ENCODE results near the gene OBSCN.

Gene OBSCN

DNA sequence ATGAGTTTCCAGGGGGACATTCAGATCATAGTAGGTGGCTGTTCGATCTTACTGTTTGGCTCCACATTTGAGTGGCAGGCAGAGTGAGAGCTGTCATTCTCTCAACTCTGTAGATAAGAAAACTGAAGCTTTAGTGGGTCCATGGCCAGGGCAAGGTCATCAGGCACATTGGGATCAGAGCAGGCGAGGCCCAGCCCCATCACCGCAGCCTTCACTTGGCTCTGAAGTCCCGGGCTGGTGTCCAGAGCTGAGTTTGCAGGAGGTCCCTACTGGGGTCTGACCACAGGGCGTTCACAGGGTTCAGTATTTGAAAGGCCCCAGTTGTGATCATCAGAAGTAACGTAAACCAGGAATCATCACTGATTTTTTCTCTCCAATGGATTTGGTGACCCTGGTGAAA, 76.7 kb downstream of the OBSCN start:
- in situ Hi-C loops (cut with MboI; ENCODE audit: low sequenced_read_pairs) = no loop called here

DNA sequence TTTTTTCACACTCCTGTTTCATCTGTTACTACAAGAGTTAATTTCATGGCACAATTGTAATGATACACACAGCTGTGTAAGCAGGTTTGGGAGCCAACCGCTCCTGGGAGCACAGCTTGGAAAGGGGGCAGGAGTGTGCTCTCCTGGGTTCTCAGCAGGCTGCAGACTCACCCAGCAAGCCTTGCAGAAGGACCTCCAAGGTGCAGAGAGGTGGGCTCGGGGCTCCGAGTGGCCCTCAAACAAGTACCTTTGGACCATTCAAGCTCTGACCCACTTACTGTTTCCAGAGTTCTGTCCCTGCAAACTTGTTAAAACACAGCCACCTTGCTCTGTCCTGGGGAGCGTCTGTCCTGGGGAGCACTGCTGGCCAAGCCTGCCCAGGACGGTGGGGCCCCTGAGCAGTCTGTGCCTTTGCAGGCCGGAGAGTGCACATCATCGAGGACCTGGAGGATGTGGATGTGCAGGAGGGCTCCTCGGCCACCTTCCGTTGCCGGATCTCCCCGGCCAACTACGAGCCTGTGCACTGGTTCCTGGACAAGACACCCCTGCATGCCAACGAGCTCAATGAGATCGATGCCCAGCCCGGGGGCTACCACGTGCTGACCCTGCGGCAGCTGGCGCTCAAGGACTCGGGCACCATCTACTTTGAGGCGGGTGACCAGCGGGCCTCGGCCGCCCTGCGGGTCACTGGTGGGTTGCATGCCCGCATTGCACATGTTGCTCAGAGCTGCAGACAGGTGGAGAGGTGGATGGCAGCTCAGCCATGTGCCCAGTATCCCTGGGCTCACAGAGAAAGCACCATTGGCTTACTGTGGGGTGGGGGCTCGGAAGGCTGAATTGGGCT, 78.0 kb downstream of the OBSCN start:
- in situ Hi-C loops (cut with MboI; ENCODE audit: low sequenced_read_pairs) = no loop called here

DNA sequence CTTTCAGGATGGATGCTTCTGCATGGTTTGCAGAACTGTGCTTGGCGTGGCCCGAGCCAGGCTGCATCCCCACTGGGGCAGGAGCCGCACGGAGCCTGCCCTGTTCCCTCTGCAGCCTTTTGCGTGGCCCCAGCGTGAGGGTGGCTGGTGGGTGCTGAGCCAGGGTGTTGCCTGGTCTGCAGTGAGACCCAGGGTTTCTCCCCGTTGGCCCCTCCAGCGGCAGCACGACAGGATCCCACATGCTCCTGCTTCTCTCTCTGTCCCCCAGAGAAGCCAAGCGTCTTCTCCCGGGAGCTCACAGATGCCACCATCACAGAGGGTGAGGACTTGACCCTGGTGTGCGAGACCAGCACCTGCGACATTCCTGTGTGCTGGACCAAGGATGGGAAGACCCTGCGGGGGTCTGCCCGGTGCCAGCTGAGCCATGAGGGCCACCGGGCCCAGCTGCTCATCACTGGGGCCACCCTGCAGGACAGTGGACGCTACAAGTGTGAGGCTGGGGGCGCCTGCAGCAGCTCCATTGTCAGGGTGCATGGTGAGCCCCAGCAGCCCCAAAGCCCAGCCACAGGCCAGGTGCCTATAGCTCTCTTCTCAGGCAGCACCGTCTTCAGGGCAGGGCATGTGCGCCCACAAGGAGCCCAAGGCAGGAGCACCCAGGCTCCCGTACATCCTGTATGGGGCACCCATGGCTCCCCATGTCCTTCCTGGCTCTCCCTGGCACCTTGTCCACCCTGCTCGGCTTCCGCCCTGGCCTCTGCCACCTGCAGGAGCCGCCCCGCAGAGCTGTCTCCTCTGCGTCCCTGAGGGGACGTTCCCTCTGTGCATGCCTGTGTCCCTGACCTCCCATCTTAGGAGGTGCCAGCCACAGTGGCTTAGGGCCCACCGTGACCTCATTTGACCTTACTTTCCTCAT, 78.9 kb downstream of the OBSCN start:
- in situ Hi-C loops (cut with MboI; ENCODE audit: low sequenced_read_pairs) = no loop called here

DNA sequence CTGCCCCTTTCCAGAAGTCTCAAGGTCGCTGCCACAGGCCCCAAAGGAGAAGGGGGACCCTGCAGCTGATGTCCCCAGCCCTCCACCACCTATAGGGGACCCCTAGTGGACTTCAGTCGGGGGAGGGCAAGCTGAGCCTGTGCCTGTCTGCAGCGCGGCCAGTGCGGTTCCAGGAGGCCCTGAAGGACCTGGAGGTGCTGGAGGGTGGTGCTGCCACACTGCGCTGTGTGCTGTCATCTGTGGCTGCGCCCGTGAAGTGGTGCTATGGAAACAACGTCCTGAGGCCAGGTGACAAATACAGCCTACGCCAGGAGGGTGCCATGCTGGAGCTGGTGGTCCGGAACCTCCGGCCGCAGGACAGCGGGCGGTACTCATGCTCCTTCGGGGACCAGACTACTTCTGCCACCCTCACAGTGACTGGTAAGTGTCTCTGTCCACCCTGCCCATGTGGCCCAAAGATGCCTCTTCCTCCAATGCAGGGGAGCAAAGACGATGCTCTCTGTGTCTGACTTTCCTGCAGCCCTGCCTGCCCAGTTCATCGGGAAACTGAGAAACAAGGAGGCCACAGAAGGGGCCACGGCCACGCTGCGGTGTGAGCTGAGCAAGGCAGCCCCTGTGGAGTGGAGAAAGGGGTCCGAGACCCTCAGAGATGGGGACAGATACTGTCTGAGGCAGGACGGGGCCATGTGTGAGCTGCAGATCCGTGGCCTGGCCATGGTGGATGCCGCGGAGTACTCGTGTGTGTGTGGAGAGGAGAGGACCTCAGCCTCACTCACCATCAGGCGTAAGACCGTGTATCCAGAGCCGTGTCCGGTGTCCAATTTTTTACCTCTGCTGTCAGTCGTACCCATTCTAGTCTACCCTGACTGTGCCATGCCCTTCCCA, 79.9 kb downstream of the OBSCN start:
- in situ Hi-C loops (cut with MboI; ENCODE audit: low sequenced_read_pairs) = no loop called here

DNA sequence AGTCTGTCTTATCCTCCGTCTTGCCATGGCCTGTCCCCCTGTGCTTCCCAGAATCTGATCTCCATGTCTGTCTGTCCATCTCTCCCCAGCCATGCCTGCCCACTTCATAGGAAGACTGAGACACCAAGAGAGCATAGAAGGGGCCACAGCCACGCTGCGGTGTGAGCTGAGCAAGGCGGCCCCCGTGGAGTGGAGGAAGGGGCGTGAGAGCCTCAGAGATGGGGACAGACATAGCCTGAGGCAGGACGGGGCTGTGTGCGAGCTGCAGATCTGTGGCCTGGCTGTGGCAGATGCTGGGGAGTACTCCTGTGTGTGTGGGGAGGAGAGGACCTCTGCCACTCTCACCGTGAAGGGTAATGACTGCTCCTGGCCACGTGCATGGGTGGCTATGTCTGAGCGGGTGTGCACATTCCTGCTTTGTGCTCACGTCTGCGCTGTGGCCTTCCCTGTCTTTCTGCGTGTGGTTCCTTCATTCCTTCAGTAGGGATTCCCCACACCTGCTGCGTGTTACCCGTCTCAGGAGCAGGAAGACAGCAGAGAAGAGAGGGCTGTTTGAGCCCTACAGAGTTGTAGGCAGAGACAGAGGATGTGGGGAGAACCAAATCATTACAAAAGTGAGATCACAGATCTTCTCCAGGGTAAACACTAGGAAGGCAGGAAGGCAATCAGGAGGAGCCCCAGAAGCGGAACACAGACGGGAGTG, 80.8 kb downstream of the OBSCN start:
- in situ Hi-C loops (cut with MboI; ENCODE audit: low sequenced_read_pairs) = no loop called here

DNA sequence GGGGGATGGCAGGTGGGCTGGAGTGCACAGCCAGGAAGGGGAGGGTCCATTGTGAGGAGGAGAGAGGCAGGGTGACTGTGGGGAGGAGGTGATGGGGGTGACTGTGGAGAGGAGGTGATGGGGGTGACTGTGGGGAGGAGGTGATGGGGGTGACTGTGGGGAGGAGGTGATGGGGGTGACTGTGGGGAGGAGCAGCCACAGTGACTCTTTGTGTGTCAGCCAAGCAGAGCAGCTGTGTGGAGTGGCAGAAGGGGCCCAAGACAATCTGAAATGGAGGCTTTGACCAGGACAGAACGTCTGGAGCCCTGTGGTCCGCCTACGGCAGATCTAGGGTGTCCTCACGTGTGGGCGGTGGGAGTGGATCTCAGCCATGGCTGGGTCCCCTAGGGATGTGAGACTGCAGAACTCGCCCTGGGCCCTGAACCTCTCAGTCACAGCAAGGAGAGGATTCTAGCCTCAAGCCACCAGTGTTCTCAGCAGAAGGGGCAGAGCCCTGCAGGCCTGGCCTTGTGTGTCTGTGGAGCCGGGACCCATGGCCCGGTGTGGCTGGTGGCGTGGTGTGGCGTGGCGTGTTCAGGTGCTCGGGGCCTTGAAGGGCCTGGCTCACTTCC, 81.5 kb downstream of the OBSCN start:
- in situ Hi-C loops (cut with MboI; ENCODE audit: low sequenced_read_pairs) = no loop called here

DNA sequence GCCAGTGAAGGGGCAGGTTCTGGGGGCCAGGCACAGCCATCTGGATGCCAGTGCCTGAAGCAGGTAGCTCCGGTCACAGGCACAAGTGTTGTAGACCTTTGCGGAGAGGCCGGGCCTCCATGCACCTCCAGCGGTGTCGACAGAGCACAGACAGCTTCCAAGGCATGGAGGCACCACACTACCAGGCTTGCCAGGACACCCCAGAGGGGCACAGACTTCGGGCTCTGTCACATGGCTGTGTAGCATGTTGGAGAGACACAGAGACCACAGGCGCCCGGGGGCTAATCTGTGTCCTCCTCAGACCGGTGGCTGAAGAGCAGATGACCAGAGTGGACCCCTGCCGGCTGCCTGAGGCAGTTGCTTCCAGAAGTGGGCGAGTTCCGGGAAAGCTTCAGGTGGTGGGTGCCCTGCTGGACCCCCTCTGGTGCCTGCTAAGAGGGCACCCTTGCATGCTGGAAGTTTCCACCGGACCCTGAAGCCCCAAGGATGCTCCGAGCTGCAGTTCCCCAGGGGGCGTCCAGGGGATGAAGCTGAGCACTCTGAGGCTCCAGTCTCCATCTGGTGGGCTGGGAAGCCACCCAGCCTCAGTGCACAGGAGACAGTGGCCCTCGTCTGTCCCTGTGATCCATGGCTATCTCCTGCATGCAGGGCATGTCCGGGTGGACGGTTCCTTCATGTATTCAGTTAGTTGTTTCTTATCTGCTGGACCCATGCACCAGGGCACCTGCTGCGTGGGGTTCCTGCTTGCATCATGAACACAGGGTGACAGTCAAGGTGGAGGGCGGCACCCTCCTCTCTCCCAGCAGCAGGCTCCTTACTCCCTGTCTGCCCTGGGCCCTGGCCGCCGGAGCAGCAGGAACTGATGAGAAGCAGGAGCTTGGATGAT, 82.4 kb downstream of the OBSCN start:
- in situ Hi-C loops (cut with MboI; ENCODE audit: low sequenced_read_pairs) = no loop called here

DNA sequence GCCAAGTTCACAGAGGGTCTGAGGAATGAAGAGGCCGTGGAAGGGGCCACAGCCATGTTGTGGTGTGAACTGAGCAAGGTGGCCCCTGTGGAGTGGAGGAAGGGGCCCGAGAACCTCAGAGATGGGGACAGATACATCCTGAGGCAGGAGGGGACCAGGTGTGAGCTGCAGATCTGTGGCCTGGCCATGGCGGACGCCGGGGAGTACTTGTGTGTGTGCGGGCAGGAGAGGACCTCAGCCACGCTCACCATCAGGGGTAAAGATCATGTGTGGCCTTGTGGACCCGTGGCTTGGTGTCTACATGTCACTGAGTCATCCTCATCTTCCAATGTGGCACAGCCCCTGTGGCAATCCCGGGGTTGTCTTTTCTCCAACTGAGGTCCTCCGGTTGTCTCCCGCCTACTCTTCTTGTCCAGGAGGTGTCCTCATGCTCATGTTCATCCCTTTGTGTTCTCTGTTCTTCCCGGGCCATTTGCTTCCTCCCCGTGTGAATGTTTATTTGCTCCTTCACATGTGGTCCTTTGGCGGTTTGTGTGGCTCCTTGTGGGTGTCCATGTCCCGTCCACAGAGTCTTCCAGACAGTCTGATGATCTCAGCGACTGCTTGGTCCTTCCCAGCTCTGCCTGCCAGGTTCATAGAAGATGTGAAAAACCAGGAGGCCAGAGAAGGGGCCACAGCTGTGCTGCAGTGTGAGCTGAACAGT, 84.2 kb downstream of the OBSCN start:
- in situ Hi-C loops (cut with MboI; ENCODE audit: low sequenced_read_pairs) = no loop called here

DNA sequence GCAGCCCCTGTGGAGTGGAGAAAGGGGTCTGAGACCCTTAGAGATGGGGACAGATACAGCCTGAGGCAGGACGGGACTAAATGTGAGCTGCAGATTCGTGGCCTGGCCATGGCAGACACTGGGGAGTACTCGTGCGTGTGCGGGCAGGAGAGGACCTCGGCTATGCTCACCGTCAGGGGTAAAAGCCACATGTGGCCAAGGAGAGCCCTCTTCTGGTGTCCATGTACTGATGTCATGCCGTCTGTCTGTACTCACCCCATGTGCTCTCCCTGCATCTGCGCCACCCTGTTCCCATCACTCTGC, 84.7 kb downstream of the OBSCN start:
- in situ Hi-C loops (cut with MboI; ENCODE audit: low sequenced_read_pairs) = no loop called here

DNA sequence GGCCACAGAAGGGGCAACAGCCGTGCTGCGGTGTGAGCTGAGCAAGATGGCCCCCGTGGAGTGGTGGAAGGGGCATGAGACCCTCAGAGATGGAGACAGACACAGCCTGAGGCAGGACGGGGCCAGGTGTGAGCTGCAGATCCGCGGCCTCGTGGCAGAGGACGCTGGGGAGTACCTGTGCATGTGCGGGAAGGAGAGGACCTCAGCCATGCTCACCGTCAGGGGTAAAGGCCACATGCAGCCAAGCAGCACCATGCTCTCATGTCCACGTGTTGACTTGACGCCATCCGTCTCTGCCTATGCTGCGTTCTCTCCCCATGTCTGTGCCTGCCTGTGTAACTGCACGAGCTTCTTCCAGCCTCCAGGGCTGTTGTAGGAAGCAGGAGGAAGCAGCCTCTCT, 85.5 kb downstream of the OBSCN start:
- in situ Hi-C loops (cut with MboI; ENCODE audit: low sequenced_read_pairs) = no loop called here

DNA sequence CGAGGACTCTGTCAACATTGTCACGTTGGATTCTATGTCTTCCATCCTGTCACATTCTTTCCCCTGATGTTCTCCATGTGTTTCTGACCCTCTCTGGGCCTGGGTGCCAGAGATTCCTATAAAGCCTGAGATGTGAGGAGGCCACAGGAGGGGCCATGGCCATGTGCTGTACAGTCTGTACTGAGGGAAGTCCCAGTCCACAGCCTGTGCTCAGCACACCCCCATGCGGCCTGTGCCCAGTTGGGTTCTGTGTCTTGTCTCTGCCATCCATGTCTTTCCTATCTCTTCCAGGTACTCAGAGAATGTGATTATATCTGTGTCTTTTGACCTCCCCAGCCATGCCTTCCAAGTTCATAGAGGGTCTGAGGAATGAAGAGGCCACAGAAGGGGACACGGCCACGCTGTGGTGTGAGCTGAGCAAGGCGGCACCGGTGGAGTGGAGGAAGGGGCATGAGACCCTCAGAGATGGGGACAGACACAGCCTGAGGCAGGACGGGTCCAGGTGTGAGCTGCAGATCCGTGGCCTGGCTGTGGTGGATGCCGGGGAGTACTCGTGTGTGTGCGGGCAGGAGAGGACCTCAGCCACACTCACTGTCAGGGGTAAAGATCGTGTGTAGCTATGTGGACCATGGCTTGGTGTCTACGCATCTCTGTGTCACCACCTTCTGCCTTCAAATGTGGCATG, 86.1 kb downstream of the OBSCN start:
- in situ Hi-C loops (cut with MboI; ENCODE audit: low sequenced_read_pairs) = no loop called here

DNA sequence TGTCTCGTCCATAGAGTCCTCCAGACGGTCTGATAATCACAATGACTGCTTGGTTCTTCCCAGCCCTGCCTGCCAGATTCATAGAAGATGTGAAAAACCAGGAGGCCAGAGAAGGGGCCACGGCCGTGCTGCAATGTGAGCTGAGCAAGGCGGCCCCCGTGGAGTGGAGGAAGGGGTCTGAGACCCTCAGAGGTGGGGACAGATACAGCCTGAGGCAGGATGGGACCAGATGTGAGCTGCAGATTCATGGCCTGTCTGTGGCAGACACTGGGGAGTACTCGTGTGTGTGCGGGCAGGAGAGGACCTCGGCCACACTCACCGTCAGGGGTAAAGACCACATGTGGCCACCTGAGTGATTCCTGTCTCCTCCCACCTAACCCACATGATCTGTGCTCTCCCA, 86.9 kb downstream of the OBSCN start:
- in situ Hi-C loops (cut with MboI; ENCODE audit: low sequenced_read_pairs) = no loop called here

DNA sequence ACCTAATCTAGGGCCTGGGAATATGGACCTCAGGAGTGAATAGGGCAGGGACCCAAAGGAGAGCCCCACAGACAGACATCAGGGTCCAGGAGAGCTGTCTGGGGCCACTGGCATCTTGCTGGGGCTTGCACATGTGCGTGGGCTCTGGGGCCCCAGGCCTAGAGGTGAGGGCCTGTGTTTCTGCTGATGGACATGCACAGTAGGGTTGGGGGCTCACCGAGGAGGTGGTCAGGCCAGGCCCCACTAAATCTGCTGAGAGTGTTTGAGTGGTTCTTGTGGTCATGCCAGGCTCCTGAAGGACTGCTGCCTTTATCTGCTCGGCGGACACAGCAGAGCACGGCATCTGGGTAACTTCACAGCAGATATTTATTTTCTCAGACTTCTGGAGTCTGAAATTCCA, 87.4 kb downstream of the OBSCN start:
- in situ Hi-C loops (cut with MboI; ENCODE audit: low sequenced_read_pairs) = no loop called here

DNA sequence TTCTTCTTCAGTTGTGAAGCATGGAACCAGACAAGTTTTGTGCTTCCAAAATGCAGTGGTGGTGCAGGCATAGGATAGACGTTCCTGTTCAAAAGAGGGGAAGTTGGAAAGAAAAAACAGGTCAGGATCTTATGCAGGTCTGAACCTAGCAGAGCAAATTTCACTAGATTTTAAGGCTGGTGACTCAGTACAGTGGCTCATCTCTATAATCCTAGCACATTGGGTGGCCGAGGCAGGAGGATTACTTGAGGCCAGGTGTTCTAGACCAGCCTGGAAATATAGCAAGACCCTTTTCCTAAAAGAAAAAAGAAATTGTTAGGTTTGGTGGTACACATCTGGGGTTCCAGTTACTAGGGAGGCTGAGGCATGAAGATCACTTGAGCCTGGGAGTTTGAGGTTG, 88.1 kb downstream of the OBSCN start:
- in situ Hi-C loops (cut with MboI; ENCODE audit: low sequenced_read_pairs) = no loop called here

DNA sequence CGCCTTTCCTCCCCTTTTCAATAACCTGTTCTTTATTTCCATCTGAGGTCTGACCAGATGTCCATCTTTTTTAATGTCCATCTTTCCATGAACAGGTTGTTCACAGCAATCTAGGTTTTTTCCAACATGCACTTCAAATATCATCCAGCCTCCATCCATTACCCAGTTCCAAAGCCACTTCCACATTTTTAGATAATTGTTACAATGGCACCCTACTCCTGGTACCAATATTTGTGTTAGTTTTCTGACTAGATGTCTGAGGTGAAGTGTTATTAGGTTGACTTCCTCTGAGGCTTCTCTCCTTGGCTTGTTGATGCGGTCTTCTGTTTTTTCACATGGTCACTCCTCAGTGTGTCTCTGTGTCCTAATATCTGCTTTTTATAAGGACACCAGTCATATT, 89.4 kb downstream of the OBSCN start:
- in situ Hi-C loops (cut with MboI; ENCODE audit: low sequenced_read_pairs) = no loop called here

DNA sequence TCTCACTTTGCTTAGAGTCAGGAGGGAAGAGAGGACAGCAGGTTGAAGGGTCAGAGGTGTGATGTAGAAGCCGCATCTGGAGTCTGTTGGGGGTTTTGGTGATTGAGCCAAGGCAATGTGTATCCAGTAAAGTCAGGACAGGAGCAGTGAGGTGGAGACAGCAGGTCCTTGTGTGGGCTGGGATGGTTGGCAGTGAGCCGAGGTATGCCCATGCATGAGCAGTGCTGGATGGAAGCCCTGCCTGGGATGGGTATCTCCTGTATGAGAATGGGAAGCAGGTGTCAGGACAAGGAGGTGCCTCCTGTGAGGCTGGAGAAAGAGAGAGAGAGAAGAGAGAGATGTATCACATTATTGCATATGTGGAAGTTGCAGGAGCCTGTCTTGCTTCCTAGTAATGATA, 90.0 kb downstream of the OBSCN start:
- in situ Hi-C loops (cut with MboI; ENCODE audit: low sequenced_read_pairs) = no loop called here

DNA sequence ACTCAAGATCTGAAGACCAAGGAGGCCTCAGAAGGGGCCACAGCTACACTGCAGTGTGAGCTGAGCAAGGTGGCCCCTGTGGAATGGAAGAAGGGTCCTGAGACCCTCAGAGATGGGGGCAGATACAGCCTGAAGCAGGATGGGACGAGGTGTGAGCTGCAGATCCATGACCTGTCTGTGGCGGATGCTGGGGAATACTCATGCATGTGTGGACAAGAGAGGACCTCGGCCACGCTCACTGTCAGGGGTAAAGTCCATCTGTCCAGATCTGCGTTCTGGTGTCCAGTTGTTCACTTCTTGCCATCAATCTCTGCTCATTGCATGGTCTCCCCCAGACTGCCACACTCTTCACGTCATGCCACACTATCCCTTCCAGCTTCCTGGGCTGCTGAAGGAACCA, 90.6 kb downstream of the OBSCN start:
- in situ Hi-C loops (cut with MboI; ENCODE audit: low sequenced_read_pairs) = no loop called here

DNA sequence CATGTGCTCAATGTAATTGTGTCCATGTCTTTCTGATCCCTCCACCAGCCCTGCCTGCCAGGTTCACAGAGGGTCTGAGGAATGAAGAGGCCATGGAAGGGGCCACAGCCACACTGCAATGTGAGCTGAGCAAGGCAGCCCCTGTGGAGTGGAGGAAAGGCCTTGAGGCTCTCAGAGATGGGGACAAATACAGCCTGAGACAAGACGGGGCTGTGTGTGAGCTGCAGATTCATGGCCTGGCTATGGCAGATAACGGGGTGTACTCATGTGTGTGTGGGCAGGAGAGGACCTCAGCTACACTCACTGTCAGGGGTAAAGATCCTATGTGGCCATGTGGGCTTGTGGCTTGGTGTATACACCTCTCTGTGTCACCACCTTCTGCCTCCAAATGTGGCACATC, 91.4 kb downstream of the OBSCN start:
- in situ Hi-C loops (cut with MboI; ENCODE audit: low sequenced_read_pairs) = no loop called here
